ENCODE measurements around the gene ARHGEF16.

Gene ARHGEF16

DNA sequence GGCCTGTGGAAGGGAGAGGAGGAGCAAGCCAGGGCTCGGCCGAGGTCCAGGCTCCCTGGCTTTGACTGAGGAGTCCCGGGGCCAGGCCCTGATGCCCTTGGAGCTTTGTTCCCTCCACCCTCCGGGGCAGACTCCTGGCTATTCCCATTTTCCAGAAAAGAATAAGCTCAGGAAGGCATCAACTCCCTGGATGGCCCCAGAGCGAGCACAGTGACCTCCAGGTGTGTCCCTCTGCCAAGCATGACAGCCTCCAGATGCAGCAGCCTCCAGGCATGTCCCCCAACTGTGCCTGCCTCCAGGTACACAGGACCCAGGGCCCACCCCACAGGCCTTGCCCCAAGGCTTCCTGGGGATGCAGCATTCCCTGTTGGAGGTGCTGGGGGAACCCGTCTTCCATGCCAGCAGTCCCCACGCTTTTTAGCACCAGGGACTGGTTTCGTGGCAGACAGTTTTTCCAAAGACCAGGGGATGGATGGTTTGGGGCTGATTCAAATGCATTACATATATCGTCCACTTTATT lies 15.7 kb upstream of the ARHGEF16 start:
- Histone ChIP-seq H3K9me3 (ENCODE audit: control insufficient read depth in 2 of 2, low read length in 2 of 2) (no peaks in the 10 kb centered on the region), H3K36me3 (ENCODE audit: control insufficient read depth in 2 of 2, insufficient read depth in 2 of 2, low read length in 2 of 2) (no peaks in the 10 kb centered on the region), H3K27me3 (ENCODE audit: control insufficient read depth in 2 of 2, insufficient read depth in 2 of 2, low read length in 2 of 2) (peaks cover 0 to 5% of the 10 kb centered on the region in 2 donors), H3K4me3 (ENCODE audit: low read length in 2 of 2) (no peak overlapping the region), H3K9ac (ENCODE audit: low read depth in 1 of 2, low read length in 2 of 2) (no peak overlapping the region), H3K4me1 (ENCODE audit: control insufficient read depth in 2 of 2, insufficient read depth in 2 of 2, low read length in 2 of 2) (no peaks in the 10 kb centered on the region), H3K27ac (ENCODE audit: low read depth in 2 of 2, low read length in 2 of 2) (no peak overlapping the region)

DNA sequence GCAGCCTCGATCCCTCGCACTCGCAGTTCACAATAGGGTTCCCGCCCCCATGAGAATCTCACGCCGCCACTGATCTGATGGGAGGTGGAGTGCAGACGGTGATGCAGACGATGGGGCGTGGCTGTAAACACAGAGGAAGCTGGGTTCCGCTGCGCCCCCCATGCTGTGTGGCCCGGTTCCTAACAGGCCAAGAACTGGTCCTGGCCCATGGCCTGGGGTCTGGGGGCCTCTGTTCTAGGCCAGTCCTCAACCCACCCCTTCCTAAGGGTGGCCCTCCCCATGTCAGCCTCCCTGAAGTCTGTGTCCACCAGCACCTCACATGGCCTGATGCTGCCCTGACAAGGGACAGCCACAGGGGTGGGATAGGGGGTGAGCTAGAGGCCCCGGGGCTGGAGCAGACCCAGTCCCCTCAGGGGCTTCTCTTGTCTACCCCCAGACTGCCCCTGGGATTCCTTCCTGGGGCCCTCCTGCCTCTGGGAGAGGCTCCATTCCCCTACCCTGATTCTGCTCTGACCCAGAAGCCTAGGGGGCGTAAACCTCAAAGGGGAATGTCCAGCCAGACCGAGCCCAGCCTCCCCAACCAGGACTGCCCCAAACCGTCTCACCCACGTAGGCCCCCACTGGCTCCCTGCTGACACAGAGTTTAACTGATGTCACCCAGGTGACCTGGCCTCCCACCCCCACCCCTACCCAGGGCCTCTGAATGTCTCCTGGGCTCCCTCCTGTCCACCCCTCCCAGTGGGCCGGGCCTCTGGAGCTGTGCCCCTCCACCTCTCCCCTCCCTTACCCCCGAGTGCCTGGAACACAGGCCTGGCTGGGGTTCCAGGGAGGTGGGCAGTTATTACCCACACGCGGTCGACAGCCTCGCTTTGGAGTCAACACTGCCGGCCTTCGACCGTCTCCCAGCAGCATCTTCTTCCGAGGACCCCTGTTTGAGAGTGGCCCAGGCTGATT lies 14.8 kb upstream of the ARHGEF16 start:
- Histone ChIP-seq H3K9ac (ENCODE audit: low read depth in 1 of 2, low read length in 2 of 2) (no peak overlapping the region), H3K4me3 (ENCODE audit: low read length in 2 of 2) (no peak overlapping the region), H3K4me1 (ENCODE audit: control insufficient read depth in 2 of 2, insufficient read depth in 2 of 2, low read length in 2 of 2) (no peaks in the 10 kb centered on the region), H3K27ac (ENCODE audit: low read depth in 2 of 2, low read length in 2 of 2) (no peak overlapping the region), H3K27me3 (ENCODE audit: control insufficient read depth in 2 of 2, insufficient read depth in 2 of 2, low read length in 2 of 2) (peaks cover 0 to 5% of the 10 kb centered on the region in 2 donors), H3K36me3 (ENCODE audit: control insufficient read depth in 2 of 2, insufficient read depth in 2 of 2, low read length in 2 of 2) (no peaks in the 10 kb centered on the region), H3K9me3 (ENCODE audit: control insufficient read depth in 2 of 2, low read length in 2 of 2) (no peaks in the 10 kb centered on the region)

DNA sequence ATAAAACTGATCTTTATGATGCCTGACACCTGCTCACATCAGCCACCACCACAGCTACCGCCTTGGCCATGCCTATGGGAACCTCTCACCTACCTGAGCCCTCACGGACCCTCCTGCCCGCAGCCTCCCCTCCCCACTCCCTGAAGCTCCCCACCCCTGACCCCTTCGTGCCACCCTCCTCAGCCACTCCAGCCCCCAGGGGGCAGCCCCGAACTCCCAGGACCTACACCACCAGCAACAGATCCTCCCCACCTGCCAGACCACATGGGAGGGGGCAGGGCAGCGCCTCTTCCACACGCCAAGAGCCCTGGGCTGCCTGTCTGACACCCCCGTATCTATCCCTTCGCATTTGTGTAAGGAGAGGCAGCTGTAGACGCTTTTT lies 14.2 kb upstream of the ARHGEF16 start:
- no peaks in the 10 kb centered on the region for H3K9me3 ChIP-seq (ENCODE audit: control insufficient read depth in 2 of 2, low read length in 2 of 2)
- H3K4me3 ChIP-seq (ENCODE audit: low read length in 2 of 2): no peak overlapping the region
- no peak overlapping the region for H3K9ac ChIP-seq (ENCODE audit: low read depth in 1 of 2, low read length in 2 of 2)
- no peaks in the 10 kb centered on the region for H3K4me1 ChIP-seq (ENCODE audit: control insufficient read depth in 2 of 2, insufficient read depth in 2 of 2, low read length in 2 of 2)
- peaks cover 0 to 5% of the 10 kb centered on the region in 2 donors for H3K27me3 ChIP-seq (ENCODE audit: control insufficient read depth in 2 of 2, insufficient read depth in 2 of 2, low read length in 2 of 2)
- no peaks in the 10 kb centered on the region for H3K36me3 ChIP-seq (ENCODE audit: control insufficient read depth in 2 of 2, insufficient read depth in 2 of 2, low read length in 2 of 2)
- no peak overlapping the region for H3K27ac ChIP-seq (ENCODE audit: low read depth in 2 of 2, low read length in 2 of 2)

DNA sequence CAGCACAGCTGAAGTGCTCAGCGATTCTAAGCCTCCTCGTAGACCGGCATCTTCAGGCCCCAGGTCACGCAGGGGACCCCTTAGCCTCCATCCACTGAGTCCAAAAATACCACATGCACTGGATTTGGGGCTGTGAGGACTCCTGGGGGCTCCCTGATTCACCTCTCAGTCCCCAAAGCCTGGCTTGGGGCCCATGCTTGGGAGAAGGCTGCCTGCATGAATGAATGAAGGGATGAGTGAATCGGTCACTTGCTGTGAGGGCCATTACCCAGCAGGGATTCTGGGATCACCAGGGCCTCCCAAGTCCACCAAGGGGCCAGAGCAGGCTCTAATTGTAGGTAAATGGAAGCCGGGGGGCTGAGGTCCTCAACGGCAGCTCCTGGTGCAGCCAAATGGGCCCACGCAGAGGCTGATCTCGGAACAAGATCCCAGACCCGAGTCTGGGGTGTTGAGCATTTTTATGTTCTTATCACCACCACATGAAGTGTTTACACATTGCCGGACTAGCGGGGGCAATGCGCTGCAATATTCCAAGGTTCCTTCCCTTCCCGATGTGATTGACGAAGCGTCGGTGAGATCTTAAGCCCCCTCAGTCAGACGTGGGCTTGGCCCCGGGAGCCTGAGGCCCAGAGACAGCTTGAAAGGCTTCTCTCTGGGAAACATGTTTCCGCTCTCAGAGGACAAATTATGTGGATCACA lies 13.6 kb upstream of the ARHGEF16 start:
- H3K27ac ChIP-seq (ENCODE audit: low read depth in 2 of 2, low read length in 2 of 2): no peak overlapping the region
- H3K36me3 ChIP-seq (ENCODE audit: control insufficient read depth in 2 of 2, insufficient read depth in 2 of 2, low read length in 2 of 2): no peaks in the 10 kb centered on the region
- no peaks in the 10 kb centered on the region for H3K4me1 ChIP-seq (ENCODE audit: control insufficient read depth in 2 of 2, insufficient read depth in 2 of 2, low read length in 2 of 2)
- H3K9ac ChIP-seq (ENCODE audit: low read depth in 1 of 2, low read length in 2 of 2): no peak overlapping the region
- H3K27me3 ChIP-seq (ENCODE audit: control insufficient read depth in 2 of 2, insufficient read depth in 2 of 2, low read length in 2 of 2): peaks cover 0 to 5% of the 10 kb centered on the region in 2 donors
- H3K4me3 ChIP-seq (ENCODE audit: low read length in 2 of 2): no peak overlapping the region
- no peaks in the 10 kb centered on the region for H3K9me3 ChIP-seq (ENCODE audit: control insufficient read depth in 2 of 2, low read length in 2 of 2)

DNA sequence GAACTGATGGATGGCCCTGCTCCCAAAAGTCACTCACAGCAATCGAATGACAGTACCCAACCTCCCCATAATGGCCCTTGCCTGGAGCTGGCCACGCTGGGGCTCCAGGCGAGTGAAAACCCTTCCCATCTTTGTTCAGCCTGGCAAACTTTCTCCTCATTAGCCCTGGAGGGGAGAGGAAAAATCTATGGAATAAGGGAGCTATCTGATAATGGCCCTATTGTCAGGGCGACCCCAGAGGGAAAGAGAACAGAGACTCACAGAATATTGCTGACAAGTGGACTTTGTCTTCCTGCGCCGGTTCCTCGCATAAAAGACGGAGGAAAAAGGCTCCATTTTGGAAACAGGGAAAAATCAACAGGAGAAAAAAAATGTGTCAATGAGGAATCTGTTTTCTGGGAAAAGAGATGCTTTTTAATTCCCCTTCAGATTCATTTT lies 13.0 kb upstream of the ARHGEF16 start:
- Histone ChIP-seq H3K27ac (ENCODE audit: low read depth in 2 of 2, low read length in 2 of 2) (no peak overlapping the region), H3K4me1 (ENCODE audit: control insufficient read depth in 2 of 2, insufficient read depth in 2 of 2, low read length in 2 of 2) (no peaks in the 10 kb centered on the region), H3K9me3 (ENCODE audit: control insufficient read depth in 2 of 2, low read length in 2 of 2) (no peaks in the 10 kb centered on the region), H3K36me3 (ENCODE audit: control insufficient read depth in 2 of 2, insufficient read depth in 2 of 2, low read length in 2 of 2) (no peaks in the 10 kb centered on the region), H3K9ac (ENCODE audit: low read depth in 1 of 2, low read length in 2 of 2) (no peak overlapping the region), H3K27me3 (ENCODE audit: control insufficient read depth in 2 of 2, insufficient read depth in 2 of 2, low read length in 2 of 2) (peaks cover 0 to 5% of the 10 kb centered on the region in 2 donors), H3K4me3 (ENCODE audit: low read length in 2 of 2) (no peak overlapping the region)

DNA sequence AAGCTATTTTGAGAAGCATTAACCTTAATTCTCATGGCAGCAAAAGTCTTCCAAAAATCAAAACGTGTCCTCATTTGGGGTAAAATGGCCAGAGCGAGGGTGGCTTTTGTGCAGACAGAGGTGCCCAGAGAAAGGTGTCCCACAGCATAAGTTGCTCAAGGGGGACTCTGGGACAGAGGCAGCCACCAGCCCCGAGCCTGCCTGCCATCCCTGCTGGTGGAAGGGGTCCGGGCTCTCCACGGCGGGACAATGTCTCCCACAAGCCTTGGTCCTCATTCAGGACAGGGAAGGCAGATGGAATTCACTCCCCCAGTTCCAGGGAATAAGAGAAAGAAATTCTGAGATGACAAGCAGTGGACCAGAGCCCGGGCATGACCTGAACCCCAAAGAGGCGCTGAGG lies 12.6 kb upstream of the ARHGEF16 start:
- H3K9ac ChIP-seq (ENCODE audit: low read depth in 1 of 2, low read length in 2 of 2): no peak overlapping the region
- no peak overlapping the region for H3K27ac ChIP-seq (ENCODE audit: low read depth in 2 of 2, low read length in 2 of 2)
- H3K9me3 ChIP-seq (ENCODE audit: control insufficient read depth in 2 of 2, low read length in 2 of 2): no peaks in the 10 kb centered on the region
- no peaks in the 10 kb centered on the region for H3K4me1 ChIP-seq (ENCODE audit: control insufficient read depth in 2 of 2, insufficient read depth in 2 of 2, low read length in 2 of 2)
- peaks cover 0 to 5% of the 10 kb centered on the region in 2 donors for H3K27me3 ChIP-seq (ENCODE audit: control insufficient read depth in 2 of 2, insufficient read depth in 2 of 2, low read length in 2 of 2)
- H3K4me3 ChIP-seq (ENCODE audit: low read length in 2 of 2): no peak overlapping the region
- no peaks in the 10 kb centered on the region for H3K36me3 ChIP-seq (ENCODE audit: control insufficient read depth in 2 of 2, insufficient read depth in 2 of 2, low read length in 2 of 2)

DNA sequence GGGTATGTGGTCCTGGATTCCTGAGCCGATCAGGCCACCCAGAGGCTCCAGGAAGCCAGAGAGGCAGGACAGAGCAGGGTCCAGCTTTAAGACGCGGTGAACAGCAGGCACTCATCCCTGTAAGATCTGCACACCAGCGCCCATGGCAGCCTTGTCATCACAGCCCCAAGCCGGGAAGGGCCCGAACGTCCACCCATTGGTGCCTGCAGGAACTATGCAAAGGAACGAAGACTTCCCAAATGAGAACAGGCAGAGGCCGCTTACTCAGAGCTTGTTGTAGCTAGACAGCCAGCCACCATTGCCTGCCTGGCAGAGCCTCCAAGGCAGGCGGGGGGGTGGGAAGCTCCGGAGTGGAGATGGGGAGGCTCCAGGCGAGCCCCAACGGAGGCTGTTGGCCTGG lies 12.1 kb upstream of the ARHGEF16 start:
- Histone ChIP-seq H3K4me1 (ENCODE audit: control insufficient read depth in 2 of 2, insufficient read depth in 2 of 2, low read length in 2 of 2) (no peaks in the 10 kb centered on the region), H3K36me3 (ENCODE audit: control insufficient read depth in 2 of 2, insufficient read depth in 2 of 2, low read length in 2 of 2) (no peaks in the 10 kb centered on the region), H3K9ac (ENCODE audit: low read depth in 1 of 2, low read length in 2 of 2) (no peak overlapping the region), H3K27me3 (ENCODE audit: control insufficient read depth in 2 of 2, insufficient read depth in 2 of 2, low read length in 2 of 2) (peaks cover 0 to 5% of the 10 kb centered on the region in 2 donors), H3K4me3 (ENCODE audit: low read length in 2 of 2) (no peak overlapping the region), H3K27ac (ENCODE audit: low read depth in 2 of 2, low read length in 2 of 2) (no peak overlapping the region), H3K9me3 (ENCODE audit: control insufficient read depth in 2 of 2, low read length in 2 of 2) (no peaks in the 10 kb centered on the region)

DNA sequence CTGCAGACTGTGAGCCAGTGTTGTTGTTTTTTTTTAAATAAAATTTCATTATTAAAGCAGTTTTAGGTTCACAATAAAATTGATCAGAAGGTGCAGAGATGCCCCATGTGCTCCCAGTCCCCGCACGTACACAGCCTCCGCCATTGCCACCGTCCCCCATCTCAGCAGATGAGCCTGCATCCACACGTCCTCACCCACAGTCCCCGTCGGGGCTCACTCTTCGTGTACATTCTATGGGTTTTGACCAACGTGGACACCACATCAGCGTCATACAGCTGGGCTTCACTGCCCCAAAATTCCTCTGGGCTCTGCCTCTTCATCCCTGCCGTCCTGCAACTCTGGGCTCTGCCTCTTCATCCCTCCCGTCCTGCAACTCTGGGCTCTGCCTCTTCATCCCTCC lies 11.6 kb upstream of the ARHGEF16 start:
- Histone ChIP-seq H3K9ac (ENCODE audit: low read depth in 1 of 2, low read length in 2 of 2) (no peak overlapping the region), H3K36me3 (ENCODE audit: control insufficient read depth in 2 of 2, insufficient read depth in 2 of 2, low read length in 2 of 2) (no peaks in the 10 kb centered on the region), H3K4me1 (ENCODE audit: control insufficient read depth in 2 of 2, insufficient read depth in 2 of 2, low read length in 2 of 2) (no peaks in the 10 kb centered on the region), H3K4me3 (ENCODE audit: low read length in 2 of 2) (no peak overlapping the region), H3K27me3 (ENCODE audit: control insufficient read depth in 2 of 2, insufficient read depth in 2 of 2, low read length in 2 of 2) (peaks cover 0 to 3% of the 10 kb centered on the region in 2 donors), H3K9me3 (ENCODE audit: control insufficient read depth in 2 of 2, low read length in 2 of 2) (no peaks in the 10 kb centered on the region), H3K27ac (ENCODE audit: low read depth in 2 of 2, low read length in 2 of 2) (no peak overlapping the region)

DNA sequence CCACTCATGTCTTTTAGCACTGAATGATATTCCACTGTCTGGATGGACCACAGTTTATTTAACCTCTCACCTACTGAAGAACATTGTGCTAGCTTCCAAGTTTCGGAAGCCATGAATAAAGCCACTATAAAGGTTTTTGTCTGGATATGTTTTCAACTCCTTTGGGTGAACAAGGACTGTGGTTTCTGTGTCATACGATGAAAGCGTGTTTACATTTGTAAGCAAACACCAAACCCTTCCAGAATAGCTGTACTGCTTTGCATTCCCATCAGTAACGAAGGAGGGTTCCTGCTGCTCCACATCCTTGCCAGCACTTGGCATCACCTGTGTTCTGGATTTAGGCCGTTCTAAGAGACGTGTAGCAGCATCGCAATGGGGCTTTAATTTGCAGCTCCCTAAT lies 10.7 kb upstream of the ARHGEF16 start:
- no peak overlapping the region for H3K27ac ChIP-seq (ENCODE audit: low read depth in 2 of 2, low read length in 2 of 2)
- no peaks in the 10 kb centered on the region for H3K4me1 ChIP-seq (ENCODE audit: control insufficient read depth in 2 of 2, insufficient read depth in 2 of 2, low read length in 2 of 2)
- H3K36me3 ChIP-seq (ENCODE audit: control insufficient read depth in 2 of 2, insufficient read depth in 2 of 2, low read length in 2 of 2): no peaks in the 10 kb centered on the region
- H3K9ac ChIP-seq (ENCODE audit: low read depth in 1 of 2, low read length in 2 of 2): no peak overlapping the region
- peaks cover 0 to 3% of the 10 kb centered on the region in 2 donors for H3K27me3 ChIP-seq (ENCODE audit: control insufficient read depth in 2 of 2, insufficient read depth in 2 of 2, low read length in 2 of 2)
- no peak overlapping the region for H3K4me3 ChIP-seq (ENCODE audit: low read length in 2 of 2)
- H3K9me3 ChIP-seq (ENCODE audit: control insufficient read depth in 2 of 2, low read length in 2 of 2): no peaks in the 10 kb centered on the region

DNA sequence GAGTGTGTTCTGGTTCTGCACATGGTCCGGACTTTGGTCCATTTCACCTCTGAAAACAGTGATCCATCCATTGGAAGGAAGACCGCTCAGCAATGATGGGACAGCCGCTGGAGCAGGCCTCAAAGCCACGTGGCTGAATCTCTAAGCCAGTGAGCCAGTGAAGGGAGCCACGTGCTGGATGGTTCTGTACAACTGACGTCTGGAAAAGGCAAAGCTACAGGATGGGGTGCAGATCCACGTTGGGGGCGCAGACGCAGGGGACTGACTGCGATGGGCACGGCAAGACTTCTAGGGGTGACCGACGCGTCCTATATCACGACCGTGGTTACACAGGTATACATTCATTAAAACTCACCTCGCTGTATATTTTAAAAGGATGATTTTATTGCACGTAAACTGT lies 10.2 kb upstream of the ARHGEF16 start:
- Histone ChIP-seq H3K36me3 (ENCODE audit: control insufficient read depth in 2 of 2, insufficient read depth in 2 of 2, low read length in 2 of 2) (no peaks in the 10 kb centered on the region), H3K4me3 (ENCODE audit: low read length in 2 of 2) (no peak overlapping the region), H3K4me1 (ENCODE audit: control insufficient read depth in 2 of 2, insufficient read depth in 2 of 2, low read length in 2 of 2) (no peaks in the 10 kb centered on the region), H3K27ac (ENCODE audit: low read depth in 2 of 2, low read length in 2 of 2) (no peak overlapping the region), H3K9me3 (ENCODE audit: control insufficient read depth in 2 of 2, low read length in 2 of 2) (no peaks in the 10 kb centered on the region), H3K27me3 (ENCODE audit: control insufficient read depth in 2 of 2, insufficient read depth in 2 of 2, low read length in 2 of 2) (peaks cover 0 to 3% of the 10 kb centered on the region in 2 donors), H3K9ac (ENCODE audit: low read depth in 1 of 2, low read length in 2 of 2) (no peak overlapping the region)

All from mucosa of rectum (tissue), 2 donors.